HUES48 (cell line): ENCODE measurements around the gene GPD1.

Experiments used
- H3K27ac ChIP-seq: one replicate; pipeline ENCODE4 v1.7.0; 2013; ENCODE audit warnings: low read depth, low read length, inconsistent platforms
- H3K27me3 ChIP-seq: 2 replicates; pipeline ENCODE4 v1.6.1; 2013; ENCODE audit warnings: mild to moderate bottlenecking, low read length; ENCODE audit not compliant: control insufficient read depth, insufficient read depth
- H3K36me3 ChIP-seq: 2 replicates; pipeline ENCODE4 v1.6.1; 2013; ENCODE audit warnings: low read length; ENCODE audit not compliant: control insufficient read depth, insufficient read depth
- H3K4me1 ChIP-seq: 2 replicates; pipeline ENCODE4 v1.6.1; 2013; ENCODE audit warnings: mild to moderate bottlenecking, low read length; ENCODE audit not compliant: control insufficient read depth, insufficient read depth
- H3K4me3 ChIP-seq: 2 replicates; pipeline ENCODE4 v1.5.1; 2013; ENCODE audit warnings: mild to moderate bottlenecking, low read depth, low read length
- H3K9ac ChIP-seq: 2 replicates; pipeline ENCODE4 v1.6.1; 2013; ENCODE audit warnings: mild to moderate bottlenecking, low read depth, low read length, moderate library complexity
- H3K9me3 ChIP-seq: 2 replicates; pipeline ENCODE4 v1.6.1; 2013; ENCODE audit warnings: low read length; ENCODE audit not compliant: control insufficient read depth, insufficient read depth

GPD1 gene

DNA sequence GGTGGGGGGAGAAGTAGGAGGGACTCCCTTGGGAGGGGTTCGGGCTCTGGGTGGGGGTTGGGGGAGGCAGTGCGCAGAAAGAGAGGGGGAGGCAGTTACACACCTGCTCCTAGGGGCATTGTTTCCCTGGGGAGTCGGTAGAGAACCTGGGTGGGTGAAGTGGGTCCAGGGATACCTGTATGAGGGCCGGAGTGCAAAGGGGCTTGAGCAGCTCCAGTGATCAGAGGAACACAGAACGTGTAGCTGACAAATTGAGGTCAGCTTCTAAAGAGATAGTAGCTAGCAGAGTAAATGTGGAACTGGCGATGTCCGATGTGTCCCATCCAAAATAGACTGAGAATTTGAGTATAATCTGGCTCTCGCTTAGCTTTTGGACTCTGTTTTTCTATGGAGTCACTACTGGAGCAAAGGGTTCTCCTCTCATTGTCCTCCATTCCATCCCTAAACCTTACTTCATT lies 18.2 kb upstream of the GPD1 start:
- Histone ChIP-seq H3K27ac (peak overlapping the region; percentile 98), H3K27me3 (peaks cover 10% of the 10 kb centered on the region), H3K4me1 (no peaks in the 10 kb centered on the region), H3K36me3 (peaks cover 44% of the 10 kb centered on the region), H3K4me3 (peak overlapping the region; percentile 75), H3K9ac (peak overlapping the region; percentile 11), H3K9me3 (no peaks in the 10 kb centered on the region)

DNA sequence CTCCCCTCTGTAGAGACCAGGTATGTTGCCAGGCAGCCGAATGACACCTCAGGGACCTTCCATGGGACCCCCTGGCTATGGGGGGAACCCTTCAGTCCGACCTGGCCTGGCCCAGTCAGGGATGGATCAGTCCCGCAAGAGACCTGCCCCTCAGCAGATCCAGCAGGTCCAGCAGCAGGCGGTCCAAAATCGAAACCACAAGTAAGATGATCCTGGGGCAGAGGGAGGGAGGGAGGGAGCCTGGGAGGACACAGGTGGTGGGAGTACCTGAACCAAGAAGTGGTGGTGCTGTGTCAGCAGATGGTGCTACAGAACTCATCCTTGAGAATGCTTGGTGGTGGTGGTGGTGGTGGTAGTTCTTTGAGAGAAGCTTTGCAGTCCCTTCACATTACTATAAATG lies 17.7 kb upstream of the GPD1 start:
- H3K4me3 ChIP-seq, result peak overlapping the region; percentile 75
- H3K4me1 ChIP-seq, result no peaks in the 10 kb centered on the region
- peaks cover 5% of the 10 kb centered on the region; the same call in 1 of the 2 replicates for H3K27me3 ChIP-seq
- H3K9ac ChIP-seq, result no peak overlapping the region
- H3K27ac ChIP-seq, result peak overlapping the region; percentile 98
- peaks cover 49% of the 10 kb centered on the region for H3K36me3 ChIP-seq
- H3K9me3 ChIP-seq, result no peaks in the 10 kb centered on the region

DNA sequence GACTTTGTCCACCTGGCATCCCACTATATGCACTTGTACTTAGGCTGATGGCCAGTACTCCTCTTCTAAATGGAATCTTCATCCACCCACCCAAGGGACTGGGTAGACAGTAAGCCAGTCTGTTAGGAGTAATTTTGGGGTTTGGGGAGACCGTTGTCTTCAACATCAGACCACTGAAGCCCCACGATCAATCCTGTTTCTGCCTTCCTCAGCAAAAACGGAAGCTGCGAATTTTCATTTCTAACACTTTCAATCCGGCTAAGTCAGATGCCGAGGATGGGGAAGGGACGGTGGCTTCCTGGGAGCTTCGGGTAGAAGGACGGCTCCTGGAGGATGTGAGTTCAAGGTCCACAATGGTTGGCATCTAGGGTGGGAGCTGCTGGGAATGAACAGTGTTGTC lies 16.7 kb upstream of the GPD1 start:
- Histone ChIP-seq H3K4me1 (no peaks in the 10 kb centered on the region), H3K36me3 (peaks cover 58% of the 10 kb centered on the region), H3K9ac (no peak overlapping the region), H3K27me3 (no peaks in the 10 kb centered on the region), H3K27ac (no peak overlapping the region), H3K4me3 (no peak overlapping the region), H3K9me3 (no peaks in the 10 kb centered on the region)

- Histone ChIP-seq H3K9ac (no peak overlapping the region), H3K27ac (no peak overlapping the region), H3K4me1 (no peaks in the 10 kb centered on the region), H3K4me3 (no peak overlapping the region), H3K36me3 (peaks cover 65% of the 10 kb centered on the region), H3K9me3 (no peaks in the 10 kb centered on the region), H3K27me3 (no peaks in the 10 kb centered on the region)
Observed at GRCh38 chr12:50087995-50088394, 15.8 kb upstream of the GPD1 start.

DNA sequence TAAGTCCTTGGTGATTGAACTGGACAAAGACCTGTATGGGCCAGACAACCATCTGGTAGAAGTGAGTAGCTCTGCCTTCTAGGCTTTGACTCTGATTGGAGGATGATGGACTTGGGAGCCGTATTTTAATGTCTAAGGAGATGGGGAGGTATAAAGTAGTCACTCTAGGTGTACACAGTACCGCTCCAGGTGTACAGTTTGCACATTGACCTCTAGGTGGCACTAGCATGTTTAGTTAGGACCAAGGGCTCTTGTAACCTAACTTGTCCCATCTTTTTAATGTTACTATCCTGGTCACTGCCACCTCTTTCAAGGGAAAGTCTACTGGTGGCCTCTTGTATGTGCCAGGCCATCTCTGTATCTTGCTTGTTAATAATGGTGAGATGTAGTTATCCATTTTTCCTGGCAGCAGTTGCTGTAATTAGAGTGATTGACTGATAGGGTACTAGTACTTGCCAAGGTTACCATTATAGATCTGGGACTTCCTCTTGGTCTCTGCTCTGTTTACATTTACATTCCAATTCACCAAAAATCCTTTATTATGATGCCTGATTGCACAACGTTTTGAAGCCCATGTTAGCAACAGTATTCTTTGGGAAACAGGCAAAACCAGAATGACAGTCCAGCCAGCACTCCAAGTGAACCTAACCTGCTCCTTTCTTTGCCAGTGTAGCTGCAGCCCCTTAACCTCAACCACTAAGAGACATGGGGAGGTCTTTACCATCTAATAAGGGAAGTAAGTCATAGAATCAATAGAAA lies 15.1 kb upstream of the GPD1 start:
- Histone ChIP-seq H3K9me3 (no peaks in the 10 kb centered on the region), H3K4me3 (no peak overlapping the region), H3K36me3 (peaks cover 72% of the 10 kb centered on the region), H3K9ac (no peak overlapping the region), H3K4me1 (no peaks in the 10 kb centered on the region), H3K27me3 (no peaks in the 10 kb centered on the region), H3K27ac (no peak overlapping the region)

GRCh38 chr12:50089730-50090129 lies 14.1 kb upstream of the GPD1 start:
- Histone ChIP-seq H3K9ac (no peak overlapping the region), H3K27me3 (no peaks in the 10 kb centered on the region), H3K27ac (no peak overlapping the region), H3K4me1 (no peaks in the 10 kb centered on the region), H3K36me3 (peaks cover 82% of the 10 kb centered on the region), H3K4me3 (no peak overlapping the region), H3K9me3 (no peaks in the 10 kb centered on the region)

DNA sequence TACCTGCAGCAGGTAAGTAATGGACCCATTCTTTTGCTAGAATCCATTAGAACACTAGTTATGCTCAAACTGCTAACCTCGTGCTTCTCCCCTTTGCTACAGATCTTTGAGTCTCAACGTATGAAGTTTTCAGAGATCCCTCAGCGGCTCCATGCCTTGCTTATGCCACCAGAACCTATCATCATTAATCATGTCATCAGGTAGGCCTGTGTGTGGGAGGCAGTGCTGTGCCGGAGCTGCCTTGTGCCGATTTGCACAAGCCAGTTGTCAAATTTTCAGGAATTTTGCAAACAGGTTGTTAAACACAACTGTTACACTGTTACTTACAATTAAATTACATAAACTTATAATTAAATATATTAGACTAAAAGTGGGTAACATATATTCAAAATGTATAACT lies 13.4 kb upstream of the GPD1 start:
- peaks cover 87% of the 10 kb centered on the region for H3K36me3 ChIP-seq
- H3K9ac ChIP-seq, result no peak overlapping the region
- no peaks in the 10 kb centered on the region for H3K4me1 ChIP-seq

GRCh38 chr12:50097952-50098351 lies 5.9 kb upstream of the GPD1 start:
- Histone ChIP-seq H3K4me3 (no peak overlapping the region), H3K36me3 (peaks cover 78% of the 10 kb centered on the region), H3K9ac (no peak overlapping the region), H3K27me3 (no peaks in the 10 kb centered on the region), H3K9me3 (no peaks in the 10 kb centered on the region), H3K27ac (no peak overlapping the region), H3K4me1 (peaks cover 5% of the 10 kb centered on the region; the same call in 1 of the 2 replicates)

More for the DNA sequence above, 13.4 kb upstream of the GPD1 start:
- H3K4me3 ChIP-seq, result no peak overlapping the region
- H3K27ac ChIP-seq, result no peak overlapping the region
- H3K27me3 ChIP-seq, result no peaks in the 10 kb centered on the region
- no peaks in the 10 kb centered on the region for H3K9me3 ChIP-seq

- Histone ChIP-seq H3K9ac (no peak overlapping the region), H3K27me3 (no peaks in the 10 kb centered on the region), H3K4me3 (no peak overlapping the region), H3K27ac (peak overlapping the region; percentile 77), H3K4me1 (peaks cover 11% of the 10 kb centered on the region; the same call in 1 of the 2 replicates), H3K36me3 (peaks cover 63% of the 10 kb centered on the region), H3K9me3 (no peaks in the 10 kb centered on the region)
Observed at GRCh38 chr12:50099302-50100008, 4.4 kb upstream of the GPD1 start.

DNA sequence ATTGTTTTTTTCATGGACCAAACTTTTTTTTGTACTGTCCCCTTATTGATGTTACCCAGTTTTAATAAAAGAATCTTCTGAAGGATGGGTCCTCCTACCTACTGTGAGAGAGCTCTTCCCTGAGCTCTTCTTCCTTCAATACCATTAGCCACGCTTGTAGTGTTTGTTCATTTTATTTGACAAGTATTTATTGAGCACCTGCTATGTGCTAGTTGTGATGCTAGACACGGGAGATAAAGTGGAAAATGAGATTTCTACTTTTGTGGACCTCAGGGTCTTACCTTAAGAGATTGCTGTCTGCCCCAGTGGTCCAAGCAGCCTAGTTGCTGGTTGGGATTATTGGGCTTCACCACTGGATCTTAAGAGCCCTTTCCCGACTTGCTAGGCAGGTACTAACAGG lies 3.2 kb upstream of the GPD1 start:
- H3K9me3 ChIP-seq, result no peaks in the 10 kb centered on the region
- H3K27ac ChIP-seq, result no peak overlapping the region
- H3K4me1 ChIP-seq, result peaks cover 11% of the 10 kb centered on the region; the same call in 1 of the 2 replicates
- no peak overlapping the region for H3K9ac ChIP-seq
- no peaks in the 10 kb centered on the region for H3K27me3 ChIP-seq
- H3K4me3 ChIP-seq, result no peak overlapping the region
- peaks cover 54% of the 10 kb centered on the region for H3K36me3 ChIP-seq

GRCh38 chr12:50101663-50102062 lies 2.1 kb upstream of the GPD1 start:
- H3K4me1 ChIP-seq, result peaks cover 11% of the 10 kb centered on the region; the same call in 1 of the 2 replicates
- no peak overlapping the region for H3K9ac ChIP-seq
- H3K36me3 ChIP-seq, result peaks cover 43% of the 10 kb centered on the region
- no peaks in the 10 kb centered on the region for H3K27me3 ChIP-seq
- no peak overlapping the region for H3K4me3 ChIP-seq
- H3K27ac ChIP-seq, result peak overlapping the region; percentile 64
- H3K9me3 ChIP-seq, result no peaks in the 10 kb centered on the region
